Natural killer cell treated with Interleukin-12 subunit alpha and Interleukin-12 subunit beta and Interleukin-15 and Interleukin-18, amount 100 ng/mL, for 72 hours (primary cell): ENCODE measurements around the gene MRNIP. TPM values are rescaled to one million over a fixed set of nuclear protein-coding genes. Genes with fewer than 3 reads are reported as not detected.

Experiments used
- ATAC-seq, 2 donors: fragments of 150-1000 bp; cut with Tn5 transposase in 1 of 2; sonication (Bioruptor Pico), chemical (Tn5 transposase) in 1 of 2; 2 replicates each; pipeline ENCODE4 v1.10.0; 2021
- DNase-seq: peaks from one replicate; pipeline ENCODE4 v3.0.0; 2022; ENCODE audit warnings: low spot score
- H3K27ac Mint-ChIP-seq, 2 donors: 1 replicate in 1 of 2; 2 replicates in 1 of 2; pipeline ENCODE4 v1.8.0; 2022; ENCODE audit warnings: mixed read lengths in 2 of 2, mild to moderate bottlenecking in 1 of 2, moderate library complexity in 1 of 2
- H3K27me3 Mint-ChIP-seq, 2 donors: 1 replicate in 1 of 2; 2 replicates in 1 of 2; pipeline ENCODE4 v1.8.0; 2022; ENCODE audit warnings: mixed read lengths in 2 of 2
- H3K36me3 Mint-ChIP-seq: one replicate; pipeline ENCODE4 v1.8.0; 2022; ENCODE audit warnings: mixed read lengths
- H3K4me1 Mint-ChIP-seq, 2 donors: 1 replicate in 1 of 2; 2 replicates in 1 of 2; pipeline ENCODE4 v1.8.0; 2022; ENCODE audit warnings: low read depth in 2 of 2, mixed read lengths in 2 of 2, mild to moderate bottlenecking in 1 of 2
- H3K4me3 Mint-ChIP-seq: one replicate; pipeline ENCODE4 v1.8.0; 2022; ENCODE audit warnings: mixed read lengths
- H3K9me3 Mint-ChIP-seq: 2 replicates; pipeline ENCODE4 v1.8.0; 2022; ENCODE audit warnings: mixed read lengths
- total RNA-seq, 2 donors: library from RNA; stranded (reverse); gene quantifications; one replicate each; pipeline ENCODE4 v1.2.3, GENCODE V29; 2022

Gene MRNIP
- total RNA-seq = 10 to 100 TPM; 15.9 to 25.2 TPM

- H3K9me3 Mint-ChIP-seq = no peaks in the 10 kb centered on the region
- peak within 1 kb of the TSS; percentile 95 for H3K4me3 Mint-ChIP-seq
- no peaks in the 10 kb centered on the region for H3K27me3 Mint-ChIP-seq
- H3K27ac Mint-ChIP-seq = peak within 1 kb of the TSS; percentile 67 to 79
- ATAC-seq (peak; percentile 98), DNase-seq (peak; percentile 96)
- peaks cover 9% of the 10 kb centered on the region in 2 donors for H3K4me1 Mint-ChIP-seq
- H3K36me3 Mint-ChIP-seq = no peaks in the 10 kb centered on the region
These were observed at the start of gene MRNIP for GRCh38 chr5:179858586-179859427. Gene MRNIP (minus strand): TSS chr5:179858817. CDS start chr5:179858796, 21 bp downstream.

- Mint-ChIP-seq H3K36me3 (no peaks in the 10 kb centered on the region), H3K27ac (peak within 1 kb of the TSS; percentile 54 to 72), H3K4me1 (peaks cover 8 to 18% of the 10 kb centered on the region in 2 donors), H3K27me3 (no peaks in the 10 kb centered on the region), H3K9me3 (no peaks in the 10 kb centered on the region), H3K4me3 (peak within 1 kb of the TSS; percentile 81)
- DNase-seq = peak; percentile 76
- ATAC-seq = peak; percentile 94 to 95
These were observed 49.1 kb upstream of the MRNIP start, which contains the start of gene TBC1D9B for GRCh38 chr5:179907556-179908324. Gene TBC1D9B (minus strand): TSS chr5:179907897. CDS start chr5:179907821, 76 bp downstream.

GRCh38 chr5:179906795-179907555, 48.4 kb upstream of the MRNIP start:
- DNase-seq = no peak
- Mint-ChIP-seq H3K4me3 (peak overlapping the region; percentile 81), H3K27ac (peak overlapping the region in 1 of 2 donors; percentile 72), H3K27me3 (no peaks in the 10 kb centered on the region), H3K4me1 (peaks cover 8 to 19% of the 10 kb centered on the region in 2 donors), H3K9me3 (no peaks in the 10 kb centered on the region), H3K36me3 (no peaks in the 10 kb centered on the region)
- peak in 1 of 2 donors; percentile 17 for ATAC-seq

GRCh38 chr5:179906294-179906794, 47.7 kb upstream of the MRNIP start:
- H3K4me3 Mint-ChIP-seq = peak overlapping the region; percentile 81
- ATAC-seq (no peak), DNase-seq (no peak)
- no peaks in the 10 kb centered on the region for H3K9me3 Mint-ChIP-seq
- no peaks in the 10 kb centered on the region for H3K36me3 Mint-ChIP-seq
- peaks cover 8 to 21% of the 10 kb centered on the region in 2 donors for H3K4me1 Mint-ChIP-seq
- peak overlapping the region; percentile 72 to 77 for H3K27ac Mint-ChIP-seq
- no peaks in the 10 kb centered on the region for H3K27me3 Mint-ChIP-seq

- no peak overlapping the region for H3K4me3 Mint-ChIP-seq
- peak overlapping the region; percentile 27 to 77 for H3K27ac Mint-ChIP-seq
- H3K36me3 Mint-ChIP-seq = no peaks in the 10 kb centered on the region
- H3K4me1 Mint-ChIP-seq = peaks cover 8 to 21% of the 10 kb centered on the region in 2 donors
- ATAC-seq = no peak
- DNase-seq = no peak
- no peaks in the 10 kb centered on the region for H3K27me3 Mint-ChIP-seq
- no peaks in the 10 kb centered on the region for H3K9me3 Mint-ChIP-seq
These were observed 46.5 kb upstream of the MRNIP start for GRCh38 chr5:179905161-179905560.

- DNase-seq = no peak
- no peak for ATAC-seq
- no peaks in the 10 kb centered on the region for H3K9me3 Mint-ChIP-seq
- H3K27me3 Mint-ChIP-seq = no peaks in the 10 kb centered on the region
- H3K27ac Mint-ChIP-seq = peak overlapping the region in 1 of 2 donors; percentile 27
- H3K4me3 Mint-ChIP-seq = no peak overlapping the region
- H3K4me1 Mint-ChIP-seq = peaks cover 8 to 18% of the 10 kb centered on the region in 2 donors
- no peaks in the 10 kb centered on the region for H3K36me3 Mint-ChIP-seq
These were observed 46.0 kb upstream of the MRNIP start for GRCh38 chr5:179904463-179905160.

GRCh38 chr5:179902763-179903158, 44.1 kb upstream of the MRNIP start:
- Mint-ChIP-seq H3K9me3 (no peaks in the 10 kb centered on the region), H3K4me3 (no peak overlapping the region), H3K4me1 (peaks cover 8 to 18% of the 10 kb centered on the region in 2 donors), H3K36me3 (no peaks in the 10 kb centered on the region), H3K27ac (no peak overlapping the region), H3K27me3 (no peaks in the 10 kb centered on the region)
- DNase-seq (no peak), ATAC-seq (no peak)

DNA sequence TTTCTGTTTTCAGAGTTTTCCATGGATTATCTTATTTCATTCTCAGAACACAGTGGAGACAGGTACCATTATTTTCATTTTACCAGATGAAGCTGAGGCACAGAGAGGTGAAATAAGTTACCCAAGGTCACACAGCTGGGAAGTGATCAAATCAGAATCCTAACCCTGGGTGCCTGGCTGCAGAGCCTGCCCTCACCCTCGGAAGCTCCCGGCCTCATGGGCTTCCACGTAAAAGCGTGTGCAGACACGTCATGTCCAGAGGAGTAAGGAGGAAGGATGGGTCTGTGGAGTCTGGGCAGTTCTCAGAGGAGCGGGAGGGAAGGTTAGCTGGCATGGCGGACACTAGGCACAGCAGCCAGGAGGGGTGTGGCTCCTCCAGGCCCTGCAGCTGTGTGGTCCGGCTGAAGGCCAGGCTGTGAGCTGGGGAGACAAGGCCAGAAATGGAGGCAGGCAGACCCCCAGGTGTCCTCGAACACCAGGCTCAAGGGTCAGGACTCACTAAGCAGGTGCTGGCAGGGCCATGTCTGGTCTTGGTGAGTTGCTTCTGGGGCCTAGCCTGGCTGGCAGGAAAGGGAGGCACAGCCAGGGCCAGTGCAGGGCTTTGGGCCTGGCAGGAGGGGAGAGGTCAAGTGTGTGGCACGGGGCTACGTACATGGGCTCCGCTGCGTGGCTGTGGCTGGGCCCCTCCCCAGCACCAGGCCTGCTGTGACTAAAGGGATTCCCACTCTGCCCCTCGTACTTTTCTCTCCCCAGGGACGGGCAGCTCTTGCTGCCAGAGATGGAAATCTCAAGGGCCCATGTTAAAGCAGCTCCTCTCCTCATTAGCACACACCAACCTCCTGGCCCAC, 43.5 kb upstream of the MRNIP start:
- H3K27me3 Mint-ChIP-seq = no peaks in the 10 kb centered on the region
- H3K27ac Mint-ChIP-seq = no peak overlapping the region
- DNase-seq = no peak
- ATAC-seq = peak in 1 of 2 donors; percentile 29
- no peak overlapping the region for H3K4me3 Mint-ChIP-seq
- H3K36me3 Mint-ChIP-seq = no peaks in the 10 kb centered on the region
- H3K9me3 Mint-ChIP-seq = no peaks in the 10 kb centered on the region
- H3K4me1 Mint-ChIP-seq = peaks cover 8 to 18% of the 10 kb centered on the region in 2 donors

GRCh38 chr5:179901462-179901861, 42.8 kb upstream of the MRNIP start:
- no peak for DNase-seq
- no peaks in the 10 kb centered on the region for H3K36me3 Mint-ChIP-seq
- ATAC-seq = no peak
- H3K27ac Mint-ChIP-seq = no peak overlapping the region
- peaks cover 8 to 16% of the 10 kb centered on the region in 2 donors for H3K4me1 Mint-ChIP-seq
- no peaks in the 10 kb centered on the region for H3K9me3 Mint-ChIP-seq
- no peak overlapping the region for H3K4me3 Mint-ChIP-seq
- no peaks in the 10 kb centered on the region for H3K27me3 Mint-ChIP-seq

DNA sequence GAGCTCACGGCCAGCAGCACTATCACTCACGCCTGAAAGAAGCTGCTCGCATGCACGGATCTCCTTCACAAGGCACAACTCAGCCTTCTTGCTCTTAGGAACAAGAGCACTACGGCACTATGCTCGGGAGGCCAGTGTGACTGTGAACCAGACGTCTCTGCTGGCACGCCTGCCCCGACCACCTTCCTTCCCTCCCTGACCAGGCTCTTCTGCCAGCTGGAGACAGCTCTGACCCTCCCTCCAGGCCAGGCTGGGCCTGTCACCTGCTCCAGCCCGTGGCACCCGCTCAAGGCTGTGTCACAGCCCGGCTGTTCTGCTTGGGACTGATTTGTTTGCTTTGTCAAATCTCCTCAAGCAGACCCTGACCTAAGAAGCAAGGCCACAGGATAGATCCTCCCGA, 42.1 kb upstream of the MRNIP start:
- DNase-seq (no peak), ATAC-seq (no peak)
- Mint-ChIP-seq H3K36me3 (no peaks in the 10 kb centered on the region), H3K4me3 (no peak overlapping the region), H3K9me3 (no peaks in the 10 kb centered on the region), H3K4me1 (peaks cover 1 to 12% of the 10 kb centered on the region in 2 donors), H3K27ac (no peak overlapping the region), H3K27me3 (no peaks in the 10 kb centered on the region)

- ATAC-seq (no peak), DNase-seq (no peak)
- no peaks in the 10 kb centered on the region for H3K9me3 Mint-ChIP-seq
- no peaks in the 10 kb centered on the region for H3K27me3 Mint-ChIP-seq
- H3K4me1 Mint-ChIP-seq = peaks cover 0 to 11% of the 10 kb centered on the region in 2 donors
- no peak overlapping the region for H3K27ac Mint-ChIP-seq
- H3K36me3 Mint-ChIP-seq = no peaks in the 10 kb centered on the region
- H3K4me3 Mint-ChIP-seq = no peak overlapping the region
These were observed 41.6 kb upstream of the MRNIP start for GRCh38 chr5:179900206-179900605.

- Mint-ChIP-seq H3K36me3 (no peaks in the 10 kb centered on the region), H3K4me3 (no peak overlapping the region), H3K9me3 (no peaks in the 10 kb centered on the region), H3K4me1 (no peaks in the 10 kb centered on the region), H3K27ac (no peak overlapping the region), H3K27me3 (no peaks in the 10 kb centered on the region)
- ATAC-seq = no peak
- no peak for DNase-seq
These were observed 37.2 kb upstream of the MRNIP start for GRCh38 chr5:179895861-179896260.
